ENCODE data around the gene PRR35. TPM values are rescaled to one million over a fixed set of nuclear protein-coding genes. Genes with fewer than 3 reads are reported as not detected.

The PRR35 gene
- not detected for total RNA-seq

GRCh38 chr16:560204-560700, at the start of gene PRR35:
Gene PRR35 (plus strand): TSS chr16:560394. CDS start chr16:563295, 2,901 bp downstream.

GRCh38 chr16:527015-527903, 32.9 kb upstream of the PRR35 start, which contains the start of gene CAPN15:
Gene CAPN15 (plus strand): TSS chr16:527712. CDS start chr16:546839, 19,127 bp downstream.

GRCh38 chr16:566475-567372, 6.5 kb downstream of the PRR35 start, which contains the start of gene NHLRC4:
Gene NHLRC4 (plus strand): TSS chr16:567005. CDS start chr16:568048, 1,043 bp downstream.

GRCh38 chr16:569445-570254, 9.5 kb downstream of the PRR35 start, which contains the start of gene PIGQ:
Gene PIGQ (plus strand): TSS chr16:569968. CDS start chr16:574075, 4,107 bp downstream.

GRCh38 chr16:589658-590187, 29.5 kb downstream of the PRR35 start, which contains the start of gene RAB40C:
Gene RAB40C (plus strand): TSS chr16:590066. CDS start chr16:590292, 226 bp downstream.

Small RNAs within 50 kb of the gene (small RNA-seq; reads per million reads assigned to genes)
- gene MIR3176 (0.69 reads per million, percentile 67 among the genes with 10 or more reads in this experiment), gene MIR5587 (not detected), gene Z98883.1 (not detected)

Other genes with a start within 250 kb of the PRR35 start
- gene AXIN1, start 207.7 kb upstream of the PRR35 start, total RNA-seq, result 16.1 TPM
- 62.5 TPM for gene MRPL28, start 189.9 kb upstream of the PRR35 start, total RNA-seq
- gene PGAP6, start 178.4 kb upstream of the PRR35 start, total RNA-seq, result 32.3 TPM
- 16.4 TPM for gene NME4, start 163.2 kb upstream of the PRR35 start, total RNA-seq
- 8.3 TPM for gene DECR2, start 158.5 kb upstream of the PRR35 start, total RNA-seq
- gene RAB11FIP3, start 134.7 kb upstream of the PRR35 start, total RNA-seq, result 33.4 TPM
- gene CAPN15, start 32.7 kb upstream of the PRR35 start, total RNA-seq, result 12.2 TPM
- gene NHLRC4, start 6.6 kb downstream of the PRR35 start, total RNA-seq, result 0.69 TPM
- gene PIGQ, start 9.6 kb downstream of the PRR35 start, total RNA-seq, result 28.8 TPM
- gene RAB40C, start 29.7 kb downstream of the PRR35 start, total RNA-seq, result 24.2 TPM
- 0.46 TPM for gene WFIKKN1, start 70.6 kb downstream of the PRR35 start, total RNA-seq
- gene METTL26, start 75.9 kb downstream of the PRR35 start, total RNA-seq, result 30.7 TPM
- gene MCRIP2, start 81.4 kb downstream of the PRR35 start, total RNA-seq, result 13.8 TPM
- gene WDR90, start 89.0 kb downstream of the PRR35 start, total RNA-seq, result 12.5 TPM
- 33.7 TPM for gene RHOT2, start 107.7 kb downstream of the PRR35 start, total RNA-seq
- gene RHBDL1, start 115.3 kb downstream of the PRR35 start, total RNA-seq, result 7.4 TPM
- gene STUB1, start 120.0 kb downstream of the PRR35 start, total RNA-seq, result 81.2 TPM
- 23.5 TPM for gene JMJD8, start 123.9 kb downstream of the PRR35 start, total RNA-seq
- 5.1 TPM for gene WDR24, start 130.0 kb downstream of the PRR35 start, total RNA-seq
- gene FBXL16, start 145.4 kb downstream of the PRR35 start, total RNA-seq, result 10.8 TPM
- 74.5 TPM for gene METRN, start 154.7 kb downstream of the PRR35 start, total RNA-seq
- gene ANTKMT, start 160.8 kb downstream of the PRR35 start, total RNA-seq, result 19.6 TPM
- gene CCDC78, start 166.0 kb downstream of the PRR35 start, total RNA-seq, result 8.8 TPM
- 12.2 TPM for gene HAGHL, start 166.7 kb downstream of the PRR35 start, total RNA-seq
- 51.4 TPM for gene CIAO3, start 180.6 kb downstream of the PRR35 start, total RNA-seq
- not detected for gene MSLN, start 200.3 kb downstream of the PRR35 start, total RNA-seq
- 13.6 TPM for gene RPUSD1, start 228.0 kb downstream of the PRR35 start, total RNA-seq
- gene CHTF18, start 228.2 kb downstream of the PRR35 start, total RNA-seq, result 7.2 TPM
- gene GNG13, start 240.3 kb downstream of the PRR35 start, total RNA-seq, result not detected

Data from diencephalon (tissue), 1 donor.